ENCODE results near the gene ZNF385C. TPM values are rescaled to one million over a fixed set of nuclear protein-coding genes. Genes with fewer than 3 reads are reported as not detected.

ZNF385C gene
- total and polyA plus RNA-seq, 2 of the 13 experiments (the other 11 are each of a cell fraction or from before 2014, with no cell fraction given) = 2.3 to 6.1 TPM

- TF ChIP-seq ZNF644 (CRISPR knock-in tag; IDR thresholded peaks at IDR 0.05; ENCODE audit: low read depth) (no peak), SYNCRIP (IDR thresholded peaks at IDR 0.05; ENCODE audit: insufficient read depth, low read depth, low read length) (no peak), SMAD1 (CRISPR knock-in tag; IDR thresholded peaks at IDR 0.05; ENCODE audit: borderline replicate concordance, low read depth) (no peak), PHF20 (CRISPR knock-in tag; IDR thresholded peaks at IDR 0.05) (peak; percentile 35; the same call in 1 of the 2 replicates), CSRNP2 (CRISPR knock-in tag; conservative IDR thresholded peaks at IDR 0.05; ENCODE audit: low read depth) (no peak), HNF4A (CRISPR knock-in tag; IDR thresholded peaks at IDR 0.05) (no peak), ZFYVE20 (CRISPR knock-in tag; IDR thresholded peaks at IDR 0.05; ENCODE audit: borderline replicate concordance, low read depth) (no peak), NFE2L1 (CRISPR knock-in tag; IDR thresholded peaks at IDR 0.05; ENCODE audit: borderline replicate concordance) (no peak), MXI1 (IDR thresholded peaks at IDR 0.05; ENCODE audit: borderline replicate concordance, low read depth, low read length) (peak; percentile 84; the same call in 1 of the 3 replicates), ZNF556 (CRISPR knock-in tag; IDR thresholded peaks at IDR 0.05; ENCODE audit: borderline replicate concordance) (no peak), SAP130 (CRISPR knock-in tag; IDR thresholded peaks at IDR 0.05; ENCODE audit: low read depth) (peak; percentile 80), POLR2A (IDR thresholded peaks at IDR 0.05; ENCODE audit: insufficient read depth in 1 of 2, low read depth in 2 of 2, low read length in 2 of 2) (peak in 1 of 2 experiments; percentile 74; a peak in 2 of 4 replicates), MLXIP (CRISPR knock-in tag; IDR thresholded peaks at IDR 0.05; ENCODE audit: borderline replicate concordance) (no peak), PAF1 (CRISPR knock-in tag; IDR thresholded peaks at IDR 0.05) (no peak), ZNF569 (CRISPR knock-in tag; IDR thresholded peaks at IDR 0.05; ENCODE audit: borderline replicate concordance) (no peak), ZNF83 (CRISPR knock-in tag; IDR thresholded peaks at IDR 0.05; ENCODE audit: borderline replicate concordance) (no peak), ZNF740 (CRISPR knock-in tag; IDR thresholded peaks at IDR 0.05) (peak; percentile 64; the same call in 1 of the 2 replicates), ZNF775 (CRISPR knock-in tag; IDR thresholded peaks at IDR 0.05; ENCODE audit: borderline replicate concordance) (no peak), POLR2AphosphoS5 (IDR thresholded peaks at IDR 0.05; ENCODE audit: low read depth, low read length) (peak; percentile 60), RCOR2 (CRISPR knock-in tag; IDR thresholded peaks at IDR 0.05) (no peak), ZMYM4 (CRISPR knock-in tag; IDR thresholded peaks at IDR 0.05) (no peak), USF2 (IDR thresholded peaks at IDR 0.05; ENCODE audit: low read depth, low read length) (peak; percentile 68), USF2 (CRISPR knock-in tag; IDR thresholded peaks at IDR 0.05; ENCODE audit: borderline replicate concordance) (peak; percentile 30; the same call in 1 of the 2 replicates)
Measured at GRCh38 chr17:42112552-42113176, 14.4 kb upstream of the ZNF385C start, which contains the start of gene DHX58 (continued).
